22Rv1 (cell line): ENCODE results near the gene TMEM72.

Experiments
- ZFX ChIP-seq: fragments of 450-650 bp; IDR thresholded peaks from 2 replicates; pipeline ENCODE4 v1.6.1; 2017; ENCODE audit warnings: antibody characterized with exemption, borderline replicate concordance
- TF ChIP-seq, protein P1 (sequence below): fragments of 450-650 bp; IDR thresholded peaks from 2 replicates; pipeline ENCODE4 v1.5.1; 2017; ENCODE audit warnings: mild to moderate bottlenecking

DNA sequence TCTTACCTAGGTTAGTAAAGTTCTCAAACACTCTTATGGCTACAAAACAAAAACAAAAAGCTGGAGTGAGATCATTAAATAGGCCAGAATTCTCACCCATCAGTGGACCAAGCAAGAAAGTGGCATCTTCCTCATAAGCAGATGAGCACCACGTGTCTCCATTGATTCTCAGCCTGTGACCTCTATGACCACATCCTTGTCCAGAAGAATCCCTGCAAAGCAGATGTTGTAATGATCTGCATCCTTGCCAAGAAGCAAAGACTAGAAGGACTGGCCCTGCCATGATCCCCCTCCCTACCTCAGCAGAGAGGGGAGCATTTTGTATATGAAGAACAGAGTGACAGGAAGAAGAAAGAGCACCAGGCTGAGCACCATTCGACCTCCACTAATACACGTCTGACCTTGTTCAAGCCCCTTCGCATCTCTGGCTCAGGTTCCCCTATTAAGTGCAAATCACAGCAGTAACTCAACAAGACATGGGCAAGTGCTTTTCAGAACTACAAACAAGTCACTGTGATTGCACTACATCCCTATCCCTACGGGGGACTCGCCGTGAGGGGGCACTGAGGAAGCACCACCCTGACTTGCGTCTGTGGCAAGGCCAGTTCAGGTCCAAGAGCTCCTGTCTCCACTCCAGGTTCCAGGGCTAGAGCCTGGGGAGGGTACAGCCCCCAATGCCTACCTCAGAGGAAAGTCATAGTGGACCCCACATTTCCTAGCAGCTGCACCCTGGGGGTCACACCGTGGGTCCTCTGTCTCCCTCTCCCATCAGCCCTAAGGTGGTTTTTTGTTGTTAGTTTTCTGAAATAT is 26.3 kb downstream of the TMEM72 start:
- TF ChIP-seq, protein P1, sequence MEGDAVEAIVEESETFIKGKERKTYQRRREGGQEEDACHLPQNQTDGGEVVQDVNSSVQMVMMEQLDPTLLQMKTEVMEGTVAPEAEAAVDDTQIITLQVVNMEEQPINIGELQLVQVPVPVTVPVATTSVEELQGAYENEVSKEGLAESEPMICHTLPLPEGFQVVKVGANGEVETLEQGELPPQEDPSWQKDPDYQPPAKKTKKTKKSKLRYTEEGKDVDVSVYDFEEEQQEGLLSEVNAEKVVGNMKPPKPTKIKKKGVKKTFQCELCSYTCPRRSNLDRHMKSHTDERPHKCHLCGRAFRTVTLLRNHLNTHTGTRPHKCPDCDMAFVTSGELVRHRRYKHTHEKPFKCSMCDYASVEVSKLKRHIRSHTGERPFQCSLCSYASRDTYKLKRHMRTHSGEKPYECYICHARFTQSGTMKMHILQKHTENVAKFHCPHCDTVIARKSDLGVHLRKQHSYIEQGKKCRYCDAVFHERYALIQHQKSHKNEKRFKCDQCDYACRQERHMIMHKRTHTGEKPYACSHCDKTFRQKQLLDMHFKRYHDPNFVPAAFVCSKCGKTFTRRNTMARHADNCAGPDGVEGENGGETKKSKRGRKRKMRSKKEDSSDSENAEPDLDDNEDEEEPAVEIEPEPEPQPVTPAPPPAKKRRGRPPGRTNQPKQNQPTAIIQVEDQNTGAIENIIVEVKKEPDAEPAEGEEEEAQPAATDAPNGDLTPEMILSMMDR = no peak
- no peak for TF ChIP-seq ZFX
